ENCODE results near the gene G3BP2.
A peak's percentile ranks its signal among the peaks of the same experiment; 100 is the strongest.
"Not testable (repeated sequence)": the region's sequence is repeated elsewhere in the genome, so short reads cannot be mapped to it uniquely, and the experiment has no call there.

The G3BP2 gene

GRCh38 chr4:75673027-75673958, at the start of gene G3BP2:
Gene G3BP2 (minus strand): TSS chr4:75673411. CDS start chr4:75662025, 11,386 bp downstream.
- Histone ChIP-seq H3K4me1 (ENCODE audit: insufficient read depth, low read length) (peaks cover 25% of the 10 kb centered on the region), H3K36me3 (ENCODE audit: insufficient read depth, low read length) (peaks cover 4% of the 10 kb centered on the region), H3K27me3 (ENCODE audit: insufficient read depth, low read length) (no peaks in the 10 kb centered on the region), H3K4me3 (ENCODE audit: low read length) (peak within 1 kb of the TSS; percentile 82), H3K9me3 (ENCODE audit: low read length) (no peaks in the 10 kb centered on the region), H2AFZ (ENCODE audit: low read depth, low read length) (peak within 1 kb of the TSS; percentile 75)

GRCh38 chr4:75722417-75722816, 49.2 kb upstream of the G3BP2 start:
- no peak overlapping the region for H3K4me3 ChIP-seq (ENCODE audit: low read length)
- no peaks in the 10 kb centered on the region for H3K27me3 ChIP-seq (ENCODE audit: insufficient read depth, low read length)
- peaks cover 25% of the 10 kb centered on the region for H3K4me1 ChIP-seq (ENCODE audit: insufficient read depth, low read length)
- peaks cover 7% of the 10 kb centered on the region for H3K36me3 ChIP-seq (ENCODE audit: insufficient read depth, low read length)
- H3K9me3 ChIP-seq (ENCODE audit: low read length): no peaks in the 10 kb centered on the region
- H2AFZ ChIP-seq (ENCODE audit: low read depth, low read length): no peak overlapping the region

DNA sequence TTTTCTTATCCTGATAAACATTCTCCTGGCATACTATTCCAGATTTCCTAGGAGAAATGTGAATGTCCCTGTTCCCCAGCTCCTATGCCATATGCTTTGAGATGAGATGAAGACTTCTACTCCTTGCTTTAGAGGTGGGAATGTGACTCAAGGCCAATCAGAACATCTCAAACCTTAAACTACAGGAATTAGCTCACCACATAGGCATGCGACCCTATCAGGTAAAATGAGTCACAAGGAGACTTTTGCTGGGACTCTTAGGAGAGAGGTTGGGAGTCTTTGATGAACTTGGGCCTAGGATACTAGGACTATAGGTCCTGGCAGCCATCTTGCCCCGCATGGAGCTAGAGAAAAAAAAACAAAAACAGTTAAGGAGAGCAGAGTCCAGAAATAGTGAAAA, 45.3 kb upstream of the G3BP2 start:
- Histone ChIP-seq H3K4me3 (ENCODE audit: low read length) (no peak overlapping the region), H3K4me1 (ENCODE audit: insufficient read depth, low read length) (peaks cover 15% of the 10 kb centered on the region), H3K36me3 (ENCODE audit: insufficient read depth, low read length) (peaks cover 9% of the 10 kb centered on the region), H3K27me3 (ENCODE audit: insufficient read depth, low read length) (no peaks in the 10 kb centered on the region), H3K9me3 (ENCODE audit: low read length) (no peaks in the 10 kb centered on the region), H2AFZ (ENCODE audit: low read depth, low read length) (no peak overlapping the region)

- Histone ChIP-seq H3K4me3 (ENCODE audit: low read length) (no peak overlapping the region), H3K27me3 (ENCODE audit: insufficient read depth, low read length) (no peaks in the 10 kb centered on the region)
Observed at GRCh38 chr4:75717408-75717807, 44.2 kb upstream of the G3BP2 start.

GRCh38 chr4:75716054-75716453, 42.8 kb upstream of the G3BP2 start:
- H3K9me3 ChIP-seq (ENCODE audit: low read length); H3K4me1 ChIP-seq (ENCODE audit: insufficient read depth, low read length); H2AFZ ChIP-seq (ENCODE audit: low read depth, low read length); H3K4me3 ChIP-seq (ENCODE audit: low read length); H3K36me3 ChIP-seq (ENCODE audit: insufficient read depth, low read length); H3K27me3 ChIP-seq (ENCODE audit: insufficient read depth, low read length): not testable (repeated sequence)

More at GRCh38 chr4:75717408-75717807, 44.2 kb upstream of the G3BP2 start:
- Histone ChIP-seq H3K36me3 (ENCODE audit: insufficient read depth, low read length) (peaks cover 9% of the 10 kb centered on the region), H3K4me1 (ENCODE audit: insufficient read depth, low read length) (peaks cover 5% of the 10 kb centered on the region), H2AFZ (ENCODE audit: low read depth, low read length) (no peak overlapping the region), H3K9me3 (ENCODE audit: low read length) (no peaks in the 10 kb centered on the region)

- no peaks in the 10 kb centered on the region for H3K9me3 ChIP-seq (ENCODE audit: low read length)
- H3K4me3 ChIP-seq (ENCODE audit: low read length): no peak overlapping the region
- H3K27me3 ChIP-seq (ENCODE audit: insufficient read depth, low read length): no peaks in the 10 kb centered on the region
- H3K4me1 ChIP-seq (ENCODE audit: insufficient read depth, low read length): peaks cover 3% of the 10 kb centered on the region
- peaks cover 9% of the 10 kb centered on the region for H3K36me3 ChIP-seq (ENCODE audit: insufficient read depth, low read length)
- H2AFZ ChIP-seq (ENCODE audit: low read depth, low read length): no peak overlapping the region
Observed at GRCh38 chr4:75715105-75715799, 42.0 kb upstream of the G3BP2 start.

- no peak overlapping the region for H3K4me3 ChIP-seq (ENCODE audit: low read length)
- H3K36me3 ChIP-seq (ENCODE audit: insufficient read depth, low read length): peaks cover 9% of the 10 kb centered on the region
- H2AFZ ChIP-seq (ENCODE audit: low read depth, low read length): no peak overlapping the region
- no peaks in the 10 kb centered on the region for H3K27me3 ChIP-seq (ENCODE audit: insufficient read depth, low read length)
- H3K9me3 ChIP-seq (ENCODE audit: low read length): no peaks in the 10 kb centered on the region
- H3K4me1 ChIP-seq (ENCODE audit: insufficient read depth, low read length): peaks cover 6% of the 10 kb centered on the region
Observed at GRCh38 chr4:75714704-75715103, 41.5 kb upstream of the G3BP2 start.

GRCh38 chr4:75714011-75714410, 40.8 kb upstream of the G3BP2 start:
- Histone ChIP-seq H3K4me1 (ENCODE audit: insufficient read depth, low read length) (peaks cover 6% of the 10 kb centered on the region), H3K27me3 (ENCODE audit: insufficient read depth, low read length) (no peaks in the 10 kb centered on the region), H3K36me3 (ENCODE audit: insufficient read depth, low read length) (peaks cover 9% of the 10 kb centered on the region), H3K4me3 (ENCODE audit: low read length) (no peak overlapping the region), H2AFZ (ENCODE audit: low read depth, low read length) (no peak overlapping the region), H3K9me3 (ENCODE audit: low read length) (no peaks in the 10 kb centered on the region)

GRCh38 chr4:75710246-75710645, 37.0 kb upstream of the G3BP2 start:
- no peaks in the 10 kb centered on the region for H3K27me3 ChIP-seq (ENCODE audit: insufficient read depth, low read length)
- H3K4me3 ChIP-seq (ENCODE audit: low read length): no peak overlapping the region
- peaks cover 10% of the 10 kb centered on the region for H3K4me1 ChIP-seq (ENCODE audit: insufficient read depth, low read length)
- H3K9me3 ChIP-seq (ENCODE audit: low read length): no peaks in the 10 kb centered on the region
- peaks cover 2% of the 10 kb centered on the region for H3K36me3 ChIP-seq (ENCODE audit: insufficient read depth, low read length)
- no peak overlapping the region for H2AFZ ChIP-seq (ENCODE audit: low read depth, low read length)

DNA sequence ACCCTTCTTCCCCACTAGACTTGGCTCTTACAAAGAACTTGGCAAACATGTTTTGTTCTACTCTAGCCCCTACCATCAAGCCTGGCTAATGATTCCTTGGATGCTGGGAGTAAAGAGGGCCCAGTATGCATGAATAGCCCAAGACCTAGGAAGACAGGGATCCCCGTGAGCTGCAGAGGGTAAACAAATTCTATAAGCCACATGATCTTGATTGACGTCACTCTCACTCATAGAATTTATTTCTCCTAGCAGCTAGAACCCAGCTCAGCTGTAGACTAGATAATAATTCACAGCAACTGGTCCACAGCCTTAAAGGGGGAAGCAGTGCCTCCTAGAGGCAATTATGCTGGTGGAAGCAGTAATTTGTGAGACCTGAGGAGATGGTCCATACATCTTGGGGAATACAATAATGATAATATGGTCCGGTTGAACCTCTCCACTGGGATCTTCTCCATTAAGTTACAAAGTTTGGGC, 35.0 kb upstream of the G3BP2 start:
- no peak overlapping the region for H2AFZ ChIP-seq (ENCODE audit: low read depth, low read length)

DNA sequence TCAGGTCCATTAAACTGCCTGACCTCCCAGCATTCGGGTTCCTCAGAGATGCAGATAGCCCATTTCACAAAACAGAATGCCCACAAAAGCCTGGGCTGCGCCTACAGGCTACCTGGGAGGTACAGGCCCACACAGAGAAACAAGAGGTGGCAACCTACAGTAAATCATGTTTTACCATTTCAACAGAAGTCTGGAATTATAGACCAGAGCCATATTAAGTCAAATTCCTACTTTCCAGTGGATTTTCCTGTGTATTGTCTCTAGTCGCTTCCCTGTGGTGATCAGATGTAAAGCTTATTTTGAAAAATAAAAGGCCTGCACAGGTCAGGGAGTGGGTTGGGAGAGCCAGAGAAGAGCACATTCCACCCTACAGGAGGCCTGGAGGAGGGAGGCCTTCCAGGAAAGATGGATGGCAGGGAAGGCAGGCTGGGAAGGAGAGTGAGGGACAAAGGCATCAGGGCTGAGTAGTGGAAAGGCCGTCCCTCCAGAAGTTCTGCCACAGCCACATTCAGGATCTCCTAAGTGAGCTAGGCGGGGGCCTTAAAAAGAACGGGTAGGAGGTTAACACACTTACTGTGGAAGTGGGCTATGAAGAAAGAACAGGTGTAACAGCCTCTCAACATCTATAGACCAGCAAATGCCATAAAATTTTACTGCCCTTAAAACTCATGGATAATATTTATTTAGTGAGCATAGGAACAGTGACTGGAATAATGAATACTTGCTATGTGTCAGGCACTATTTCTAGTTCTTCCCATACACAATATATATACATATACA, 32.2 kb upstream of the G3BP2 start:
- Histone ChIP-seq H3K4me3 (ENCODE audit: low read length) (no peak overlapping the region), H3K27me3 (ENCODE audit: insufficient read depth, low read length) (no peaks in the 10 kb centered on the region), H3K9me3 (ENCODE audit: low read length) (no peaks in the 10 kb centered on the region), H3K4me1 (ENCODE audit: insufficient read depth, low read length) (peaks cover 11% of the 10 kb centered on the region), H2AFZ (ENCODE audit: low read depth, low read length) (no peak overlapping the region), H3K36me3 (ENCODE audit: insufficient read depth, low read length) (peaks cover 2% of the 10 kb centered on the region)

More for the DNA sequence above, 35.0 kb upstream of the G3BP2 start:
- Histone ChIP-seq H3K4me3 (ENCODE audit: low read length) (no peak overlapping the region), H3K4me1 (ENCODE audit: insufficient read depth, low read length) (peaks cover 13% of the 10 kb centered on the region), H3K9me3 (ENCODE audit: low read length) (no peaks in the 10 kb centered on the region), H3K27me3 (ENCODE audit: insufficient read depth, low read length) (no peaks in the 10 kb centered on the region), H3K36me3 (ENCODE audit: insufficient read depth, low read length) (peaks cover 2% of the 10 kb centered on the region)

DNA sequence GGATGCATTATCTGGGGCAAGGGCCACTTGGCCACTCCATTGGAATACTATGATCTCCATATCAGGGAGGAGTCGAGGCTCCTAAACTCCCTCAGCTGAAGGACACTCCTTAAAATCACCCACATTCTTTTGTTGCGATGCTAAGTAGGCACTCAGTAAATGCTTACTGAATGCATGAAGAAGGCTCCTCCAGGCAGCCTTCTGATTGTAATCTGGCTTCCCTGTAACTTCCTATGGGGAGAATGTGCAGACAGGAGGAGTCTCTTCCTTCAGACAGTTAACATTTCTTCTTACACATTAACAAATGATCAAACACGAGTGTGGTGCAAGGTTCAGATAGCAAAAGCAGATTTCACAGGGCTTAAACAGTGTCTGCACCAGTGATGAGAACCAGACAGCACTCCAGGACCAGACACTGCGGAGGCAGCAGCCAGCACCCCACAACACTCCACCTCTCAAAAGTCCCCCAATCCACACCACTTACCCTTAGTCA, 29.8 kb upstream of the G3BP2 start:
- H3K36me3 ChIP-seq (ENCODE audit: insufficient read depth, low read length): peaks cover 2% of the 10 kb centered on the region
- H3K9me3 ChIP-seq (ENCODE audit: low read length): no peaks in the 10 kb centered on the region
- no peak overlapping the region for H2AFZ ChIP-seq (ENCODE audit: low read depth, low read length)
- no peaks in the 10 kb centered on the region for H3K27me3 ChIP-seq (ENCODE audit: insufficient read depth, low read length)
- peaks cover 7% of the 10 kb centered on the region for H3K4me1 ChIP-seq (ENCODE audit: insufficient read depth, low read length)
- H3K4me3 ChIP-seq (ENCODE audit: low read length): no peak overlapping the region
